Adrenal gland (tissue), 12 donors: ENCODE measurements around the gene AZU1. TPM values are rescaled to one million over a fixed set of nuclear protein-coding genes. Genes with fewer than 3 reads are reported as not detected.

Experiments
- DNase-seq, 7 donors: peaks; one replicate each; pipeline ENCODE4 v3.0.0-alpha.2; 2019 to 2020
- H3K27ac ChIP-seq, 5 donors: fragments of 200-600 bp; sonication (generic) in 4 of 5; 1 replicate in 3 of 5; 2 replicates in 2 of 5; pipeline versions ENCODE4 v1.5.1 to v1.8.0; 2016 to 2020; ENCODE audit warnings: mild to moderate bottlenecking in 1 of 5
- H3K27me3 ChIP-seq: fragments of 200-600 bp; 2 replicates; pipeline ENCODE4 v1.8.0; 2021
- H3K36me3 ChIP-seq, 2 donors: fragments of 200-600 bp; replicated peaks in 1 of 2; 1 replicate in 1 of 2; 2 replicates in 1 of 2; pipeline versions ENCODE4 v1.5.1 to v1.8.0; 2018 to 2022
- H3K4me1 ChIP-seq, 2 donors: fragments of 200-600 bp; replicated peaks in 1 of 2; 1 replicate in 1 of 2; 2 replicates in 1 of 2; pipeline versions ENCODE4 v1.5.1 to v1.8.0; 2018 to 2021
- H3K4me3 ChIP-seq, 4 donors: fragments of 200-600 bp; sonication (generic) in 3 of 4; one replicate each; pipeline ENCODE4 v1.5.1; 2016 to 2018
- H3K9me3 ChIP-seq, 3 donors: fragments of 200-600 bp; sonication (generic) in 1 of 3; replicated peaks in 1 of 3; 1 replicate in 2 of 3; 2 replicates in 1 of 3; pipeline versions ENCODE4 v1.5.1 to v1.8.0; 2016 to 2021
- CTCF ChIP-seq, 6 experiments: fragments of 450-650 bp in 4 of 6; fragments of 200-600 bp in 2 of 6; sonication (generic) in 1 of 6; IDR thresholded peaks; 1 replicate in 5 of 6; 2 replicates in 1 of 6; pipeline versions ENCODE4 v1.5.1 to v1.8.0; 2016 to 2021; ENCODE audit warnings: antibody characterized with exemption in 6 of 6, mild to moderate bottlenecking in 2 of 6, moderate library complexity in 1 of 6
- POLR2A ChIP-seq, 2 donors: fragments of 450-650 bp; IDR thresholded peaks; one replicate each; pipeline ENCODE4 v1.6.1; 2017; ENCODE audit warnings: antibody characterized with exemption in 2 of 2, mild to moderate bottlenecking in 2 of 2, moderate library complexity in 1 of 2
- WGBS, 4 donors: extraction: QIAGEN DNeasy Blood & Tissue Kit in 2 of 4; methylation state at CpG; one replicate each; pipeline versions ENCODE4 v1.1.5 to v1.1.7; 2013 to 2017; 5-methylcytosine and 5-hydroxymethylcytosine counted together
- intact Hi-C, 2 donors: fragments of 100-400 bp; cut with DNase I; formaldehyde crosslinking; loops; one replicate each; pipeline versions ENCODE4 v1.14.1 to v1.15.0; 2022 to 2023
- polyA plus RNA-seq, 3 donors: library from polyadenylated mRNA; stranded (reverse); fragments of 200-250 nt in 2 of 3; fragments of 350-450 nt in 1 of 3; fragmentation: Illumina TruSeq in 1 of 3; extraction: RNeasy Lipid Tissue Mini Kit (QIAGEN cat#74804) in 1 of 3; gene quantifications; one replicate each; pipeline ENCODE4 v1.2.3, GENCODE V29; 2013 to 2014
- total RNA-seq, 9 donors: library from RNA; depleted of rRNA in 4 of 9; stranded (reverse); fragments of >200 nt in 4 of 9; fragments of 120-200 nt in 1 of 9; fragmentation: NEBNext Ultra II Directional in 1 of 9; extraction: Animal tissue kit (Norgen Biotek cat#: 25700) in 1 of 9; gene quantifications; one replicate each; pipeline versions ENCODE4 v1.1.0 to v1.2.4, GENCODE V29; 2013 to 2023
- donor health status: healthy with polysubstance abuse.
- donor health status: Bipolar disorder and iron deficiency.
- donor health status: DM: yes; HTN: yes; CAD: no.
- donor health status: DM: no; HTN: no; CAD: no.
- donor health status: DM: no; HTN: no; CAD: no.
- donor health status: DM: yes; HTN: yes; CAD: no.

The AZU1 gene
- total and polyA plus RNA-seq, 12 donors: 0.11 to 1.1 (median 0.30) TPM; not detected in 5

DNA sequence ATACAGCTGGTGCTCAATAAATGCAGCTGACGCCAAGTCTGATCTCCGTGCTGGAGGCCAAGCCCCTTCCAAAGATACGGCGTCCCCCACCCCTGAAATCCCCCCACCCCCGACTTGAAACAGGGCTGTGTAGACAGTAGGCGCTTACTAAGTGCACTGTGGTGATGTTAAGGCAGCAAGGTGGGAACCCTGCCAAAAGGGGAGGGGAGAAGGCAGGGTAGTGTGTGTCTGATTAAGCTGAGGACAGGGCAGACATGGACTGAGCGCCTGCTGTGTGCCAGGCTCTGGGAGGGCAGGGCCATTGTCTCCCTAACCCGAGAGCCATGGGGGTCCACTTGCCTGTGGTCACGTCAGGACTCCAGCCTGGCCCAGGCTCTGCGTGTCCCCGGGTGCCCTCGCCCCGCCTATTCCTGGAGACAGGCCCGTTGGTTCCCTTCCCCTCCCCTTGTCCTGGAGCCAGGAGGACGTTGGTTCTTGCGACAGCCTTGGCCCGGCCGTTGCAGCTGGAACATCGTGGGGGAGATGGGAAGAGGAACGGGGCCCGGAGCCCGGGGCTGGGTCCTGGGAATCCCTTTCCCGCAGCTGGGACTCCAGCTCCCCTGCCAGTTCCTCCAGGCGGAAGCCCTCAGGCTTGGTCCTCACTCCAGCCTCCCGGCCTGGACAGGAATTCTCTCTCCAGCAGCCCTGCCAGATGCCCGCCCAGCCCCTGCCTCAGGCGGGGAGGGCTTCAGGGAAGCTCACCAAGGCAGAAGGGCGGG, 22.8 kb downstream of the AZU1 start:
- H3K4me1 ChIP-seq: peaks cover 0 to 10% of the 10 kb centered on the region in 2 donors
- H3K27me3 ChIP-seq: peaks cover 14% of the 10 kb centered on the region
- no peaks in the 10 kb centered on the region for H3K9me3 ChIP-seq
- no peaks in the 10 kb centered on the region for H3K36me3 ChIP-seq
- peak overlapping the region in 1 of 4 donors; percentile 21 for H3K4me3 ChIP-seq
- peak overlapping the region; percentile 21 to 92 (median 65) for H3K27ac ChIP-seq
- TF ChIP-seq CTCF (IDR thresholded peaks at IDR 0.05) (no peak), POLR2A (IDR thresholded peaks at IDR 0.05) (peak in 1 of 2 donors; percentile 35)
- WGBS, 4 donors: 13 to 52% (median 26%) methylated on average over 8 to 28 of the region's 28 CpGs
- intact Hi-C loops: loop anchor here in 1 of 2 donors (10.0 kb wide), 1 partner anchor 76 kb away; no protein-coding TSS in a partner anchor
- DNase-seq: peak; percentile 88 to 98 (median 96)

DNA sequence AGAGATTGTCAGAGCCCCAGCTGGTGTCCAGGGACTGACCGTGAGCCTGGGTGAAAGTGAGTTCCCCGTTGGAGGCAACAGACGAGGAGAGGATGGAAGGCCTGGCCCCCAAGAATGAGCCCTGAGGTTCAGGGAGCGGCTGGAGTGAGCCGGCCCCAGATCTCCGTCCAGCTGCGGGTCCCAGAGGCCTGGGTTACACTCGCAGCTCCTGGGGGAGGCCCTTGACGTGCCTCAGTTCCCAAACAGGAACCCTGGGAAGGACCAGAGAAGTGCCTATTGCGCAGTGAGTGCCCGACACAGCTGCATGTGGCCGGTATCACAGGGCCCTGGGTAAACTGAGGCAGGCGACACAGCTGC, 23.3 kb downstream of the AZU1 start:
- intact Hi-C loops: loop anchor here in 1 of 2 donors (10.0 kb wide), 1 partner anchor 76 kb away; no protein-coding TSS in a partner anchor
- peaks cover 13% of the 10 kb centered on the region for H3K27me3 ChIP-seq
- peak overlapping the region; percentile 21 to 92 (median 65) for H3K27ac ChIP-seq

GRCh38 chr19:852136-853013, 24.7 kb downstream of the AZU1 start, which contains the start of gene ELANE:
Gene ELANE, plus strand, starts transcription at chr19:852303. Its CDS starts 26 bp downstream, at chr19:852329.
- Histone ChIP-seq H3K4me3 (no peak within 1 kb of the TSS), H3K27ac (peak within 1 kb of the TSS; percentile 21 to 92 (median 65)), H3K9me3 (no peaks in the 10 kb centered on the region), H3K27me3 (peaks cover 9% of the 10 kb centered on the region), H3K36me3 (no peaks in the 10 kb centered on the region), H3K4me1 (peaks cover 0 to 10% of the 10 kb centered on the region in 2 donors)
- no peak for DNase-seq
- TF ChIP-seq POLR2A (IDR thresholded peaks at IDR 0.05): no peak
- no peak for TF ChIP-seq CTCF (IDR thresholded peaks at IDR 0.05)
- 57 to 78% (median 61%) methylated on average over 14 to 55 of the region's 55 CpGs for WGBS, 4 donors
- intact Hi-C loops: loop anchor here in 1 of 2 donors (10.0 kb wide), 1 partner anchor 78 kb away; no protein-coding TSS in a partner anchor

More for the DNA sequence above, 23.3 kb downstream of the AZU1 start:
- DNase-seq: no peak
- 17 to 36% (median 27%) methylated on average over 7 to 13 of the region's 13 CpGs for WGBS, 4 donors
- H3K9me3 ChIP-seq: no peaks in the 10 kb centered on the region
- peak overlapping the region in 1 of 4 donors; percentile 21 for H3K4me3 ChIP-seq
- peak in 1 of 2 donors; percentile 4 for TF ChIP-seq POLR2A (IDR thresholded peaks at IDR 0.05)
- no peak for TF ChIP-seq CTCF (IDR thresholded peaks at IDR 0.05)
- H3K4me1 ChIP-seq: peaks cover 0 to 10% of the 10 kb centered on the region in 2 donors
- no peaks in the 10 kb centered on the region for H3K36me3 ChIP-seq
